GM15510 (cell line): ENCODE measurements around the gene RALGPS2.

Source experiments
- POLR2A ChIP-seq: IDR thresholded peaks from 3 replicates; pipeline ENCODE4 v1.6.1; 2011; ENCODE audit warnings: borderline replicate concordance; ENCODE audit not compliant: insufficient read length; ENCODE audit errors: extremely low read depth

Gene RALGPS2

DNA sequence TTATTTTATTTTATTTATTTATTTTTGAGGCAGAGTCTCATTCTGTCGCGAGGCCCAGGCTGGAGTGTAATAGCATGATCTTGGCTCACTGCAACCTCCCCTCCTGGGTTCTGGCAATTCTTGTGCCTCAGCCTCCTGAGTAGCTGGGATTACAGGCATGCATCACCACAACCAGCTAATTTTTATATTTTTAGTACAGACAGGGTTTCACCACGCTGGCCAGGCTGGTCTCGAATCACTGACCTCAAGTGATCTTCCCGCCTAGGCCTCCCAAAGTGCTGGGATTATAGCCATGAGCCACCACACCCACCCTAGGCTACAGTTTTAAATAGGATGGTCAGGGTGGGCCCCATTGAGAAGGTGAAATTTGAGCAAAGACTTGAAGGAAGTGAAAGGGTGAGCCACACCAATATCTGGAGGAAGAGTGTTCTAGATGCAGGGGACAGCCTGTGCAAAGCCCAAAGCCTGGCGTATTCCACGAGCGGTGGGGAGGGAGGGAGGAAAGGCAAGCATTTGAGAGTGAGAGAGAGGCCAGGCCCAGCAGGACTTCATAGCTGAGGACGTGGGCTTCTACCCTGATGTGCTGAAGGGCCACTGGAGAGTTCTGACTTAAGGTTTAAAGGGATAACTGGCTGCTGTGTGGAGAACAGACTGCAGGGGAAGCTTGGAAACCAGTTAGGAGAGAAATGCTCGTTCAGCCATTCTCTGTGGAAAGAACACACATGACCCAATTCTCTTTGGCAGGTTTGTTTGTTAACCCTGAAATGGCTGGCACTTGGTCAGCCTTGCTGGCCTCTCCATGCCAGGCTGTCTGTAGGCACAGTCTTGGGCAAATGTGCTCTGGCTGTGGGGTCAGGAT is 238.0 kb downstream of the RALGPS2 start:
- TF ChIP-seq POLR2A = no peak

DNA sequence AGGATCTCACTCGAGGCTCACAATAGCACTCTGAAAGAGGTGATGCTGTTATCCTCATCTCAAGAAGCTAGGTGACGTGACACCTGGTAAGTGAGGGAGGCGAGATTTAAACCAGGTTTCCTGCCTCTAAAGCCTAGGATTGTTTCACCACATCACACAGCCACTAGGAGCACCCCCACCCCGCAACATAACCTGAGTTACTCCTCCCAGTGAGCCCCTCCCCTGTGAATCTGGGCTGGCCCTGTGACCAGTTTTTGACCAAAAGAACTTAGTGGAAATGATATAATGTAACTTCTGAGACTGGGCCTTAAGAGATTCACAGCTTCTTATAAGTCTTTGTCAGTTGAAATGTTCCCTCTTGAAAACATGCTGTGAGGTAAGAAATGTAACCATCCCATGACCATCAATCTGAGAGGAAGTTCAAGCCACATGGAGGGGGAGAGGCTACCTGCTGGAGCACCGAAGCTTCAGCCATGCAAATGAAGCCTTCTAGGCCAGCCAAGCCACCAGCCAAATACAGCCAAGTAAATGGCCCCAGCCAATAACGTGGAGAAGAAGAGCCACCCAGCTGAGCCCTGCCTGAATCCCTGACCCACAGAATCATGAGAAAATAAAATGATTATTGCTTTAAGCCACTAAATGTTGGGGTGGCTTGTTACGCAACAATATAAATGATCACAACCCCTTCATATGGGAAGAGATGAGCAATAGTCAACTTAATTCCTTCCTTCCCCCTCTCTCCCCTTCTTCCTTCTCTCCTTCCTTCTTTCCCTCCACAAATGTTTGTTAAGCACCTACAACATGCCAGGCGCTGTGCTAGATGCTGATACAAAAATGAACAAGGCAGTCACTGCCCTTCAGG is 239.7 kb downstream of the RALGPS2 start:
- TF ChIP-seq POLR2A = no peak

DNA sequence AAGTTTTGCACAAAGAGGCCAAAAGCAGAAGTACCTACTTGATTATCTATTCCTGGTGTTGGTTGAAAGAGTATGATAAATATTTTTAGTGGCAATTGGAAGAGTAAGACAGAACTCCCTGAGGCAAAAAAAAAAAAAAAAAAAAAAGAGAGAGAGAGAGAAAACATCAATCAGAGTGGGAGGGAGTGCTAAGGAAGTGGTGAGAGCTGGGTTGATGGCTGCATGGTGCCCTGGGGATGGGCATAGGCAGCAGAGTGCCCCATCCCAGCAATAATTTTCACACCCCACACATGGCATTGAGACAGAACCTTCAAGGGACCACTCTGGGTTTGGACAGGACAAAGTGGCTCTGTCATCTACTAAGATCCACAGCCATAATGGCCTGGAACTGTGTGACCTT is 241.3 kb downstream of the RALGPS2 start:
- no peak for TF ChIP-seq POLR2A

DNA sequence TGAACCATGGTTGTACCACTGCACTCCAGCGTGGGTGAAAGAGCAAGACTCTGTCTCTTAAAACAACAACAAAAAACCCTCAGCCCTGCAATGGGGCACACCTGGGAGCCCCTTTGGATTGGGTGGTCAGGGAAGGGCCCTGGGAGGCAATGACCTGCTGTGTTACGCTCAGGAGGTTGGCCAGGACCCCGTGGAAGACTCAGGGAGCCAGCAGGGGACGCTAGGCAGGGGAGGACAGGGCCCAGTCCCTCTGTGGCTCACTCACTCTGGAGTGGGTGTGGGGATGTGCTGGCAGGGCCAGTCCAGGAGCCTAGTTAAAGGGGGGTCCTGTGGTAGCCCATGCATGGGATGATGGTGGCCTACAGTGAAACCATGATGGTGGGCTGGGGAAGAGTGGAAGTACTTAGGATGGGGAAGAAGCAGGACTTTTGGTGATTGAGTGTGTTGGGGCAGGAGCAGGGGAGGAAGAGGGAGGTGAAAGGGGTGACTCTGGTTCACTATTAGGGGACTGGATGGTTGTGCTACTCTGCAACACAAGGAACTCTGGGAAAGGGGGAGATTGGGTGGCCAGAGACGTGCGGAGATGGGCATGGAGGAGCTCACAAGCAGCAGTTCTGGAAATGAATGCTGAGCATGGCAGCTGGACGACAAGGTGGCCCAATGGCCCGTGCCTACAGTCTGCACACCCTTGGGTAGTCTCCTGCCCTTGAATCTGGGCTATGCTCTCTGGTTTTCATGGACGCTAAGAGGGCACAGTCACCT is 244.4 kb downstream of the RALGPS2 start:
- no peak for TF ChIP-seq POLR2A

DNA sequence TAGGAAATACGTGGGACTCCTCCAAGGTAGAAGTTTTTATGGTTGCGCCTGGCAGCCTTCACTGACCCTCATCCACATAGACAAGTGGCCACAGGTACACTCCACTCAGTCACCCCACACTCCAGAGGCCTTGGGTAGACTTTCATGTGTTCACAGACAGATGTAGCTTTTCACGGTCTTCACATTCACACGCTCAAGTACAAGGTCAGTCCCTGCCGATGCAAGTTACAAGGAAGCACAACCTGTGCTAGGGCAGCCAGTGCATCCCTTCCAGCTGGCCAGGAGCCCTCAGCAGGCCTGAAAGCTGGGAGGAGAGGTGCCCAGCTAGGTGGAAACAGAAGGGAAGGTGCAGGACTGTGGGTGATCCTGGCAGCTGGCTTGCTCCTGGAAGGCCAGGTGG is 245.1 kb downstream of the RALGPS2 start:
- no peak for TF ChIP-seq POLR2A
